ENCODE results near the gene NUCKS1. TPM values are rescaled to one million over a fixed set of nuclear protein-coding genes. Genes with fewer than 3 reads are reported as not detected.

The NUCKS1 gene
- polyA plus RNA-seq, 3 donors, result 15.3 to 71.1 (median 36.1) TPM

- WGBS, 3 donors, result 68 to 76% (median 72%) methylated on average over 18 to 19 of the region's 19 CpGs
- H3K27ac ChIP-seq (ENCODE audit: low read depth, low read length), result no peak overlapping the region
Measured at GRCh38 chr1:205664399-205665017, 85.5 kb downstream of the NUCKS1 start.

GRCh38 chr1:205663286-205663936 lies 86.6 kb downstream of the NUCKS1 start:
- WGBS, 3 donors, result 86 to 91% (median 88%) methylated on average over 18 of the region's 18 CpGs
- H3K27ac ChIP-seq (ENCODE audit: low read depth, low read length), result no peak overlapping the region

Other genes starting within 250 kb of the NUCKS1 start
- 1 to 10 TPM; 4.2 to 9.6 (median 9.1) TPM for gene CDK18, start 245.5 kb downstream of the NUCKS1 start, polyA plus RNA-seq
- 1 to 10 TPM; 2.5 to 7.8 (median 4.7) TPM for gene ELK4, start 118.2 kb downstream of the NUCKS1 start, polyA plus RNA-seq
- gene SLC45A3, start 69.7 kb downstream of the NUCKS1 start, polyA plus RNA-seq, result 1 to 10 TPM in 2 of 3 donors, under 1 TPM in 1; 0.67 to 1.7 (median 1.6) TPM
- gene RAB29, start 25.3 kb upstream of the NUCKS1 start, polyA plus RNA-seq, result 10 to 100 TPM in 2 of 3 donors, 1 to 10 TPM in 1; 7.1 to 19.3 (median 17.4) TPM
- 10 to 100 TPM; 18.4 to 26.0 (median 21.8) TPM for gene SLC41A1, start 63.0 kb upstream of the NUCKS1 start, polyA plus RNA-seq
- gene PM20D1, start 100.0 kb upstream of the NUCKS1 start, polyA plus RNA-seq, result 10 to 100 TPM in 1 of 3 donors, under 1 TPM in 2; 0.10 to 15.5 (median 0.45) TPM
- gene SLC26A9, start 193.3 kb upstream of the NUCKS1 start, polyA plus RNA-seq, result 1 to 10 TPM in 1 of 3 donors, under 1 TPM in 2; 0.11 to 1.9 (median 0.43) TPM